Esophagus muscularis mucosa (tissue), 3 donors: Measurements from ENCODE around the gene LTBP2.

Source experiments
- CTCF ChIP-seq, 3 experiments: fragments of 200-600 bp in 2 of 3; fragments of 450-650 bp in 1 of 3; sonication (generic) in 2 of 3; IDR thresholded peaks; one replicate each; pipeline ENCODE4 v1.5.1; 2017 to 2019; ENCODE audit warnings: antibody characterized with exemption in 3 of 3, mild to moderate bottlenecking in 2 of 3, moderate library complexity in 1 of 3
- POLR2A ChIP-seq: fragments of 450-650 bp; IDR thresholded peaks from one replicate; pipeline ENCODE4 v1.6.1; 2017; ENCODE audit warnings: antibody characterized with exemption, moderate library complexity, mild to moderate bottlenecking, low read depth

- no peak for TF ChIP-seq CTCF (IDR thresholded peaks at IDR 0.05)
- TF ChIP-seq POLR2A, result no peak
Measured at GRCh38 chr14:74459976-74460375, 152.1 kb downstream of the LTBP2 start.
